DMS53 (cell line): Measurements from ENCODE around the gene PDE8B.

Experiments
- DNase-seq: peaks from one replicate; lab custom pipeline; 2025; lab: John Stamatoyannopoulos, UW

Gene PDE8B

GRCh38 chr5:77210091-77210963 is at the start of gene PDE8B:
Gene PDE8B, plus strand, starts transcription at chr5:77210680. Its CDS starts 246 bp downstream, at chr5:77210926.
- DNase-seq: peak; percentile 46

- no peak for DNase-seq
Measured at GRCh38 chr5:77163453-77163852, 47.0 kb upstream of the PDE8B start.

- DNase-seq: no peak
Measured at GRCh38 chr5:77167063-77167462, 43.4 kb upstream of the PDE8B start.

- peak; percentile 39 for DNase-seq
Measured at GRCh38 chr5:77167695-77168121, 42.8 kb upstream of the PDE8B start.

- DNase-seq: peak; percentile 28
Measured at GRCh38 chr5:77168161-77168878, 42.2 kb upstream of the PDE8B start.

- peak; percentile 34 for DNase-seq
Measured at GRCh38 chr5:77168879-77169244, 41.6 kb upstream of the PDE8B start.

- DNase-seq: no peak
Measured at GRCh38 chr5:77170196-77170890, 40.1 kb upstream of the PDE8B start.

GRCh38 chr5:77171141-77171910 is 39.2 kb upstream of the PDE8B start:
- peak; percentile 54 for DNase-seq

GRCh38 chr5:77172713-77173328 is 37.7 kb upstream of the PDE8B start:
- no peak for DNase-seq

GRCh38 chr5:77174526-77174925 is 36.0 kb upstream of the PDE8B start:
- DNase-seq: no peak

- DNase-seq: no peak
Measured at GRCh38 chr5:77175231-77175630, 35.2 kb upstream of the PDE8B start.

- peak; percentile 12 for DNase-seq
Measured at GRCh38 chr5:77176429-77176828, 34.1 kb upstream of the PDE8B start.

- no peak for DNase-seq
Measured at GRCh38 chr5:77177576-77177975, 32.9 kb upstream of the PDE8B start.

GRCh38 chr5:77180167-77181081 is 30.1 kb upstream of the PDE8B start:
- DNase-seq: peak; percentile 58

GRCh38 chr5:77181173-77181572 is 29.3 kb upstream of the PDE8B start:
- DNase-seq: peak; percentile 35

GRCh38 chr5:77181596-77182304 is 28.7 kb upstream of the PDE8B start:
- no peak for DNase-seq

- DNase-seq: no peak
Measured at GRCh38 chr5:77182367-77182766, 28.1 kb upstream of the PDE8B start.

GRCh38 chr5:77186652-77187370 is 23.7 kb upstream of the PDE8B start:
- DNase-seq: no peak

- DNase-seq: no peak
Measured at GRCh38 chr5:77189421-77189820, 21.1 kb upstream of the PDE8B start.
